RWPE2 (cell line): ENCODE data around the gene TNS3.

Source experiments
- ATAC-seq: fragments of 200-7000 bp; cut with Tn5 transposase; 3 replicates; pipeline ENCODE4 v1.9.1; 2021; ENCODE audit warnings: low read depth
- DNase-seq: peaks from one replicate; pipeline ENCODE4 v3.0.0-alpha.2; 2020; ENCODE audit warnings: low spot score
- H3K27ac ChIP-seq: fragments of 450-650 bp; 2 replicates; pipeline ENCODE4 v1.5.1; 2017; ENCODE audit warnings: mild to moderate bottlenecking; ENCODE audit not compliant: poor library complexity, severe bottlenecking
- H3K27me3 ChIP-seq: fragments of 250-450 bp; sonication (Bioruptor Pico); 2 replicates; pipeline ENCODE4 v1.5.1; 2021; ENCODE audit warnings: mild to moderate bottlenecking, moderate library complexity; ENCODE audit not compliant: insufficient read depth, poor library complexity, severe bottlenecking
- H3K36me3 ChIP-seq: fragments of 250-450 bp; sonication (Bioruptor Pico); 2 replicates; pipeline ENCODE4 v1.5.1; 2020; ENCODE audit warnings: low read depth, mild to moderate bottlenecking, moderate library complexity
- H3K4me1 ChIP-seq: fragments of 250-450 bp; sonication (Bioruptor Pico); 2 replicates; pipeline ENCODE4 v1.5.1; 2021; ENCODE audit warnings: mild to moderate bottlenecking, moderate library complexity; ENCODE audit not compliant: insufficient read depth, poor library complexity, severe bottlenecking
- H3K4me3 ChIP-seq: fragments of 250-450 bp; sonication (Bioruptor Pico); 2 replicates; pipeline ENCODE4 v1.5.1; 2021; ENCODE audit warnings: mild to moderate bottlenecking, moderate library complexity; ENCODE audit not compliant: severe bottlenecking
- H3K9me3 ChIP-seq: fragments of 250-450 bp; sonication (Bioruptor Pico); 2 replicates; pipeline ENCODE4 v1.5.1; 2021; ENCODE audit warnings: mild to moderate bottlenecking, moderate library complexity; ENCODE audit not compliant: severe bottlenecking
- TF ChIP-seq, protein P1 (sequence below): fragments of 450-650 bp; IDR thresholded peaks from one replicate; pipeline ENCODE4 v1.5.1; 2017; ENCODE audit warnings: mild to moderate bottlenecking, moderate library complexity; ENCODE audit not compliant: poor library complexity, severe bottlenecking

TNS3 gene

DNA sequence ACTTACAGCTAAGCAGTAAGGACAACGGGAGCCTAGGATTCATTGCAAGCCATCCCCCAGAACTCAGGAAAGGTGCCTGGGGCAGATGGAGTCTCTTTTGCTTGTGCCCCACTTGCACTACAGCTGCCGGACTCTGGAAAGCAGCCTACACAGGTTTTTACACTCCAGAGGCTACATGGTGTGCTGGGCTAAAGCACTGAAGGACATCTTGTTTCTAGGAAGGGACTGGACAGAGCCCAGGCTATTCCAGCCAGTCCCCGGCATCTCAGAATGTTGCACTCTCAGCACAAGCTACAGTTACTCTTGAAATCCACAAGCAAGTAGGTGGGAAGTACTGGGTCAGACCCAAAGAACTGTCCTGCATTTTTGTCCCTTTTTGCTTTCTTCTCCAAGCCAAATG is 333.1 kb downstream of the TNS3 start:
- TF ChIP-seq, protein P1, sequence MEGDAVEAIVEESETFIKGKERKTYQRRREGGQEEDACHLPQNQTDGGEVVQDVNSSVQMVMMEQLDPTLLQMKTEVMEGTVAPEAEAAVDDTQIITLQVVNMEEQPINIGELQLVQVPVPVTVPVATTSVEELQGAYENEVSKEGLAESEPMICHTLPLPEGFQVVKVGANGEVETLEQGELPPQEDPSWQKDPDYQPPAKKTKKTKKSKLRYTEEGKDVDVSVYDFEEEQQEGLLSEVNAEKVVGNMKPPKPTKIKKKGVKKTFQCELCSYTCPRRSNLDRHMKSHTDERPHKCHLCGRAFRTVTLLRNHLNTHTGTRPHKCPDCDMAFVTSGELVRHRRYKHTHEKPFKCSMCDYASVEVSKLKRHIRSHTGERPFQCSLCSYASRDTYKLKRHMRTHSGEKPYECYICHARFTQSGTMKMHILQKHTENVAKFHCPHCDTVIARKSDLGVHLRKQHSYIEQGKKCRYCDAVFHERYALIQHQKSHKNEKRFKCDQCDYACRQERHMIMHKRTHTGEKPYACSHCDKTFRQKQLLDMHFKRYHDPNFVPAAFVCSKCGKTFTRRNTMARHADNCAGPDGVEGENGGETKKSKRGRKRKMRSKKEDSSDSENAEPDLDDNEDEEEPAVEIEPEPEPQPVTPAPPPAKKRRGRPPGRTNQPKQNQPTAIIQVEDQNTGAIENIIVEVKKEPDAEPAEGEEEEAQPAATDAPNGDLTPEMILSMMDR: no peak
- no peak for DNase-seq
- no peak for ATAC-seq
- Histone ChIP-seq H3K4me1 (no peaks in the 10 kb centered on the region), H3K9me3 (no peaks in the 10 kb centered on the region), H3K27ac (no peak overlapping the region), H3K4me3 (no peak overlapping the region), H3K27me3 (no peaks in the 10 kb centered on the region), H3K36me3 (no peaks in the 10 kb centered on the region)

DNA sequence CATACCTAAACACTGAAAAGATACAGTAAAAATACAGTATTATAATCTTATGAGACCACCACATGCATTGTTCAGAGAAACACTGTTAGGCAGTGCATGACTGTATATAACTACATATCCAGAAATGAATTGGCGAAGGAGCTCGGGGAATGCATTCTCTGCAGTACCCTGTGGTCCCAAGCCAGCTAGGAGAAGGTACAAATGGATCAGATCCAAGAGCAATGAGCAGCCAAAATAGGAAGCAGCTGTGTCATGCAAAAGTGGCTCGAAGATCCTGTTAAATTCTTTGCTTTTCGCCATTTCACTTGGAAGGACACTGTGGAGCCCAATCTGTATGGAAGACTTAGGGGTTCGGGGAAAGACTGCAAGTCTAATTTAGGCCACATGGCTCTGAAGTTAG is 334.8 kb downstream of the TNS3 start:
- Histone ChIP-seq H3K36me3 (no peaks in the 10 kb centered on the region), H3K27me3 (no peaks in the 10 kb centered on the region), H3K27ac (no peak overlapping the region), H3K9me3 (no peaks in the 10 kb centered on the region), H3K4me1 (no peaks in the 10 kb centered on the region), H3K4me3 (no peak overlapping the region)
- no peak for ATAC-seq
- TF ChIP-seq, protein P1: no peak
- DNase-seq: no peak

DNA sequence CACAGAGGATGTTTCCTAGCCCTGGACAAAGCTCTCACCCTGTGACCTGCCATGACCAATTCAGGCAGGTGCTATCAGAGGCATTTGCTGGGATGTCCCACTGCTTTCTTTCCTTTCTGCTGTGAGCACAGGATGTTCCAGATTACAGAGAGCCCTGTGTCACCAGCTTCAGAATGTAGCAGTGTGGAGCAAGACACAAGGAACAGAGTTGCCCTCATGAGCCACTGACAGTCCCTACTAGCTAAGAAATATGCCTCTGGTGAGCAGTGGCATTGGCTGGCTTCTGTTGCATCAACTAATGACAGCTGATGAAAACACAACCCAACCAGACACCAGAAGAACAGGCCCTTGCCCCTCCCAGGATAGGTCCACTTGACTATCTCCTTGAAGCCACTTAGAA is 337.2 kb downstream of the TNS3 start:
- no peak for ATAC-seq

DNA sequence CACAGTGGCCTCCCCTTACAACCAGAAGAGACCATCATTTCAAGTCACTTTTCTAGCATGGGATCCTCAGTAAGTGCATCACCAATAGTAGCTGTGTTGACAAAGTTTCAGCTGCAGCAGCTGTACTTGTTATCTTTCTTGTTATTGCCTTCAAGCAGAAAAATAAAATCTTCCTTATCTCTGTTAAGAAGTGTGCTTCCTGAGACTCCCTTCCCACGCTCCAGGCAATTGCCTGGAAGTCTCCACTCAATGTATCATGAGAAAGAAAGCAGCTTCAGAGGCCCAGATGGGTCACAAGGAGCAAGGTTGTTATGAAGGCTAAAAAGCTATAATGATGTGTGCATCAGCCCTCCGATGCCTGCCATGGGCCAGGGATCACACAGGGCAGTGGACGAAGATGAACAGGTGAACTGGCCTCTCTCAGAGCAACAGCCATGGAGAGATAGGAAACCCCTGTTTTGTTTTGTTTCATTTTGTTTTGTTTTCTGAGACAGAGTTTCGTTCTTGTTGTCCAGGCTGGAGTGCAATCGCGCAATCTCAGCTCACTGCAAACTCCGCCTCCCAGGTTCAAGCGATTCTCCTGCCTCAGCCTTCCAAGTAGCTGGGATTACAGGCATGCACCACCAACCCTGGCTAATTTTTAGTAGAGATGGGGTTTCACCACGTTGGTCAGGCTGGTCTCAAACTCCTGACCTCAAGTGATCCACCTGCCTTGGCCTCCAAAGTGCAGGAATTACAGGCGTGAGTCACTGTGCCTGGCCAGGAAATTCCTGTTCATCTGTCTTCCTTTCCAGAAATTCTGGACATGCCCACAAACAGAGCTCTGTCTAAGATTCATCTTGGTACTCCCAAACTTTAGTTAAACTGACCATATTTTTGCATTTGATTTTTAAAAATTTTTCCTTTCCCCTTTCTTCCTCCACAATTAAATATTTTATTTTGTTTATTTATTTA is 340.5 kb downstream of the TNS3 start:
- DNase-seq (no peak), ATAC-seq (no peak)
- H3K27ac ChIP-seq: no peak overlapping the region
- TF ChIP-seq, protein P1: no peak
- H3K4me1 ChIP-seq: no peaks in the 10 kb centered on the region
- no peaks in the 10 kb centered on the region for H3K36me3 ChIP-seq
- H3K9me3 ChIP-seq: no peaks in the 10 kb centered on the region
- H3K27me3 ChIP-seq: no peaks in the 10 kb centered on the region
- no peak overlapping the region for H3K4me3 ChIP-seq

More for the DNA sequence above, 337.2 kb downstream of the TNS3 start:
- Histone ChIP-seq H3K4me1 (no peaks in the 10 kb centered on the region), H3K4me3 (no peak overlapping the region), H3K27me3 (no peaks in the 10 kb centered on the region), H3K36me3 (no peaks in the 10 kb centered on the region), H3K27ac (no peak overlapping the region), H3K9me3 (no peaks in the 10 kb centered on the region)
- TF ChIP-seq, protein P1: no peak
- no peak for DNase-seq

DNA sequence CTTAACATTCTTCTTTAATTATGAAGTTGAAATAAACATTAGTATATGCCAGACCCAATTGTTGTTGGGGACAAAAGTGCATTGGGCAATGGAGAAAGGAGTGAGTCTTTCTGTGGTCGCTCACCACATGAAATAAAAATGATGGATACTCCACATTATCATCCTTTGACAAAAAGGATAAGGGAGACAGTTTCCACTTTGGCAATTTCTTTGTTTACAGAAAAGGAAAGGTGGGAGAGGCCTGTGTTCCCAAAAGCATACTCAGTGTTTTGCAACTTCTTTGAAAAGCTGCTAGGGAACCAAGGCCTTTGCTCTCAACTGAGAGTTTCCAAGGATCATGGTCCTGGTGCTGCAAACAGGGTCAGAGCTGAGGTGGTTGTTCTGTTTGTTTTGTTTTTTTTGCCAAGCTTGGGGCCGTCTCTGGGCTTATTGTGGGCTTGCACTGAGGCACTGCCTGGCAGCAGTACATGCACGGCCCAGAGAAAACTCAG is 341.9 kb downstream of the TNS3 start:
- no peak for ATAC-seq
- H3K4me3 ChIP-seq: no peak overlapping the region
- DNase-seq: no peak
- no peaks in the 10 kb centered on the region for H3K9me3 ChIP-seq
- H3K36me3 ChIP-seq: no peaks in the 10 kb centered on the region
- H3K27ac ChIP-seq: no peak overlapping the region
- TF ChIP-seq, protein P1: no peak
- H3K4me1 ChIP-seq: no peaks in the 10 kb centered on the region
- H3K27me3 ChIP-seq: no peaks in the 10 kb centered on the region
